SK-N-SH (cell line): Measurements from ENCODE around the gene MCM9. TPM values are rescaled to one million over a fixed set of nuclear protein-coding genes. Genes with fewer than 3 reads are reported as not detected.

Source experiments
- CTCF ChIA-PET: fragments of 300-600, 350-600 bp; formaldehyde crosslinking; extraction: SDS; loops from one replicate; lab custom pipeline; 2021; lab: Yijun Ruan, JAX
- POLR2A ChIA-PET: fragments of 350-600 bp; sonication (Branson Sonifier 250); formaldehyde crosslinking; extraction: SDS; loops from one replicate; lab custom pipeline; 2020; ENCODE audit warnings: antibody characterized with exemption, inconsistent platforms; lab: Yijun Ruan, JAX
- DNase-seq: peaks from one replicate; pipeline ENCODE4 v3.0.0; 2012
- H2AFZ ChIP-seq: fragments of 200-600 bp; sonication (generic); 2 replicates; pipeline ENCODE4 v1.8.1; 2016; ENCODE audit warnings: antibody characterized with exemption, mild to moderate bottlenecking, low read depth
- H3F3A ChIP-seq: fragments of 200-600 bp; sonication (generic); replicated peaks from 2 replicates; pipeline ENCODE3; 2016; ENCODE audit warnings: antibody characterized with exemption, mild to moderate bottlenecking; ENCODE audit not compliant: insufficient read depth
- H3K27ac ChIP-seq, 2 experiments: fragments of 200-500 bp in 1 of 2; fragments of 200-600 bp in 1 of 2; sonication (Bioruptor generic) in 1 of 2; sonication (generic), shearing (Covaris generic) in 1 of 2; 2 replicates each; pipeline versions ENCODE4 v1.5.1 to v1.6.1; 2014 to 2016; ENCODE audit warnings: low read depth in 2 of 2, inconsistent platforms in 1 of 2, low read length in 1 of 2, mild to moderate bottlenecking in 1 of 2, mixed read lengths in 1 of 2
- H3K27me3 ChIP-seq: fragments of 200-600 bp; sonication (generic), shearing (Covaris generic); 2 replicates; pipeline ENCODE4 v1.6.1; 2016; ENCODE audit warnings: mixed run types; ENCODE audit not compliant: insufficient read depth
- H3K36me3 ChIP-seq, 2 experiments: fragments of 200-500 bp in 1 of 2; fragments of 200-600 bp in 1 of 2; sonication (Bioruptor generic) in 1 of 2; sonication (generic) in 1 of 2; replicated peaks in 1 of 2; 2 replicates each; pipeline versions ENCODE3 to v1.5.1; 2014 to 2016; ENCODE audit warnings: low read length in 1 of 2, mild to moderate bottlenecking in 1 of 2; ENCODE audit not compliant: insufficient read depth in 2 of 2, control insufficient read depth in 1 of 2
- H3K4me1 ChIP-seq, 2 experiments: fragments of 200-500 bp in 1 of 2; fragments of 200-600 bp in 1 of 2; sonication (Bioruptor generic) in 1 of 2; sonication (generic), shearing (Covaris generic) in 1 of 2; 2 replicates each; pipeline versions ENCODE4 v1.5.1 to v1.6.1; 2014 to 2016; ENCODE audit warnings: low read depth in 1 of 2, low read length in 1 of 2, mixed run types in 1 of 2; ENCODE audit not compliant: insufficient read depth in 2 of 2, control insufficient read depth in 1 of 2
- H3K4me2 ChIP-seq: fragments of 200-600 bp; sonication (generic), shearing (Covaris generic); 2 replicates; pipeline ENCODE4 v1.6.1; 2017; ENCODE audit warnings: mixed run types
- H3K4me3 ChIP-seq, 2 experiments: fragments of 200-500 bp in 1 of 2; fragments of 200-600 bp in 1 of 2; sonication (Bioruptor generic) in 1 of 2; sonication (generic), shearing (Covaris generic) in 1 of 2; 2 replicates each; pipeline versions ENCODE4 v1.5.1 to v1.8.1; 2014 to 2016; ENCODE audit warnings: low read depth in 2 of 2, inconsistent platforms in 1 of 2, low read length in 1 of 2, mild to moderate bottlenecking in 1 of 2, mixed read lengths in 1 of 2, moderate library complexity in 1 of 2
- H3K79me2 ChIP-seq: fragments of 200-600 bp; sonication (generic); 2 replicates; pipeline ENCODE4 v1.8.1; 2017; ENCODE audit warnings: mild to moderate bottlenecking; ENCODE audit not compliant: insufficient read depth
- H3K9ac ChIP-seq: fragments of 200-600 bp; sonication (generic); 2 replicates; pipeline ENCODE4 v1.6.1; 2017; ENCODE audit warnings: mixed run types
- H3K9me2 ChIP-seq: fragments of 200-600 bp; sonication (generic); 2 replicates; pipeline ENCODE4 v1.6.1; 2017; ENCODE audit warnings: mixed run types
- H3K9me3 ChIP-seq: fragments of 200-600 bp; sonication (generic); 2 replicates; pipeline ENCODE4 v1.6.1; 2017; ENCODE audit warnings: mixed run types, mild to moderate bottlenecking, moderate library complexity
- H4K20me1 ChIP-seq: fragments of 200-600 bp; sonication (generic); 2 replicates; pipeline ENCODE4 v1.6.1; 2017; ENCODE audit warnings: mild to moderate bottlenecking, mixed run types; ENCODE audit not compliant: insufficient read depth
- EP300 ChIP-seq, 2 experiments: IDR thresholded peaks; 2 replicates each; pipeline versions ENCODE4 v1.4.0 to v1.6.1; 2012; ENCODE audit warnings: borderline replicate concordance in 1 of 2, low read depth in 1 of 2, low read length in 1 of 2
- EZH2phosphoT487 ChIP-seq: fragments of 200-600 bp; sonication (generic); IDR thresholded peaks from 2 replicates; pipeline ENCODE4 v1.6.1; 2017; ENCODE audit warnings: low read depth, mixed run types, mild to moderate bottlenecking, antibody characterized with exemption, moderate library complexity, borderline replicate concordance
- FOXJ3 ChIP-seq: sonication (generic); formaldehyde crosslinking; IDR thresholded peaks from 2 replicates; pipeline ENCODE4 v1.5.1; 2020; ENCODE audit warnings: mild to moderate bottlenecking, missing genetic modification reagents
- FOXM1 ChIP-seq: IDR thresholded peaks from 2 replicates; pipeline ENCODE4 v1.4.0; 2012; ENCODE audit warnings: low read depth, mild to moderate bottlenecking
- GABPA ChIP-seq: IDR thresholded peaks from 2 replicates; pipeline ENCODE4 v1.4.0; 2012; ENCODE audit warnings: low read depth, mild to moderate bottlenecking
- MEF2A ChIP-seq: IDR thresholded peaks from 2 replicates; pipeline ENCODE4 v1.4.0; 2012; ENCODE audit warnings: low read depth, borderline replicate concordance
- MXI1 ChIP-seq: IDR thresholded peaks from 2 replicates; pipeline ENCODE4 v1.6.1; 2012; ENCODE audit warnings: mild to moderate bottlenecking, low read depth, low read length, improper control_type of control experiment
- NRF1 ChIP-seq: IDR thresholded peaks from 2 replicates; pipeline ENCODE4 v1.6.1; 2012; ENCODE audit warnings: low read depth, mild to moderate bottlenecking, low read length
- RAD21 ChIP-seq: IDR thresholded peaks from 2 replicates; pipeline ENCODE4 v1.6.1; 2012; ENCODE audit warnings: mild to moderate bottlenecking, low read length
- RCOR1 ChIP-seq: fragments of 150-350 bp; IDR thresholded peaks from 2 replicates; pipeline ENCODE4 v1.6.1; 2017; ENCODE audit warnings: antibody characterized with exemption, low read length
- RFX5 ChIP-seq: IDR thresholded peaks from 2 replicates; pipeline ENCODE4 v1.6.1; 2012; ENCODE audit warnings: mild to moderate bottlenecking, improper control_type of control experiment, low read length
- TEAD4 ChIP-seq: IDR thresholded peaks from 2 replicates; pipeline ENCODE4 v1.4.0; 2012; ENCODE audit warnings: mild to moderate bottlenecking, borderline replicate concordance; ENCODE audit not compliant: insufficient read depth
- YY1 ChIP-seq: IDR thresholded peaks from 2 replicates; pipeline ENCODE4 v1.4.0; 2012; ENCODE audit warnings: low read depth, mild to moderate bottlenecking
- WGBS: methylation state at CpG from one replicate; pipeline ENCODE4 v1.1.6; 2017; ENCODE audit warnings: low lambda C conversion rate; 5-methylcytosine and 5-hydroxymethylcytosine counted together
- polyA plus RNA-seq, 3 experiments: library from polyadenylated mRNA; depleted of rRNA; stranded (reverse); fragments of >200 nt; gene quantifications; 2 replicates each; pipeline ENCODE4 v1.2.3, GENCODE V29; 2012
- TF ChIP-seq, protein P1 (sequence below): IDR thresholded peaks from 2 replicates; pipeline ENCODE4 v1.4.0; 2012; ENCODE audit warnings: low read depth, borderline replicate concordance
- TF ChIP-seq, protein P2 (sequence below): IDR thresholded peaks from 2 replicates; pipeline ENCODE4 v1.4.0; 2012; ENCODE audit warnings: low read depth, borderline replicate concordance

The MCM9 gene
- polyA plus RNA-seq, 1 of the 3 experiments (the other 2 are of a cell fraction), result 1.7 TPM

DNA sequence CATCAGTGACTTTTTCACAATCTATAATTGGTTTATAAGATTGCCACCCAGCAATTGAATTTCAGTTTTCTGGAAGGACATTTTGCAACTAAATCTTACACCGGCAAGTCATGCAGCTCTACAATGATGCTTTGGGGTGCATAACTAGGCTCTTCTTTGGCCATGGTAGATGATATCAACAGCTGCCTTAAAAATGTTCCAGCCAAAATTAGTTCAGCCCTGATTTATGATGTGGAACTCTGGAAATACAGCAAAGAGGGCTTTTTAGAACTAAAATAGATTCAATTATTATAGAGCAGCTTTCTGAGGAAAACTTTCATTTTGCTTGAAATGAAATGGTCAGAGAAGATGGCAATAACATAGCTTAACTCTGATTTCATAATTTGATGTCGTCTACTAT is 18.4 kb upstream of the MCM9 start:
- H3K4me2 ChIP-seq, result no peak overlapping the region

DNA sequence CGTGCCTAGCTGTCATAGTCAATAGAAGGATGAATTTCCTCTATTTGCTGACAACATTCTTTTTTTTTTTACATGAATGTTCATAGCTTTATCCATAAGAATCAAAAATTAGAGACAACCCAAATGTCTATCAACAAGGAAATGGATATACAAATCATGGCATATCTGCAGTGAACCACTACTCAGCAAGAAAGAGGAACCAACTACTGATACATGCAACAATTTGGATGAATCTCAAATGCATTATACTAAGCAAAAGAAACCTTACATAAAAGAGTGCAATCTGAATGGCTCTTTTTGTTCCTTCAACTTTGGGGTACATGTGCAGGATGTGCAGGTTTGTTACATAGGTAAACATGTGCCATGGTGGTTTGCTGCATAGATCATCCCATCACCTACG is 17.7 kb upstream of the MCM9 start:
- WGBS, result 75% methylated on average over 2 of the region's 2 CpGs
- no peaks in the 10 kb centered on the region for H3K27me3 ChIP-seq
- no peak for TF ChIP-seq NRF1
- no peak for TF ChIP-seq TEAD4
- no peak overlapping the region for H2AFZ ChIP-seq
- no peaks in the 10 kb centered on the region for H3F3A ChIP-seq
- H3K27ac ChIP-seq, result no peak overlapping the region
- H3K4me2 ChIP-seq, result no peak overlapping the region
- H3K9me2 ChIP-seq, result no peaks in the 10 kb centered on the region
- H4K20me1 ChIP-seq, result no peaks in the 10 kb centered on the region
- no peaks in the 10 kb centered on the region for H3K79me2 ChIP-seq
- CTCF ChIA-PET, result no interaction called here
- no peaks in the 10 kb centered on the region for H3K36me3 ChIP-seq
- H3K9ac ChIP-seq, result no peak overlapping the region
- no peak overlapping the region for H3K4me3 ChIP-seq
- POLR2A ChIA-PET, result no interaction called here
- no peaks in the 10 kb centered on the region for H3K9me3 ChIP-seq
- no peaks in the 10 kb centered on the region for H3K4me1 ChIP-seq
- DNase-seq, result no peak

More for the DNA sequence above, 18.4 kb upstream of the MCM9 start:
- H3K9me2 ChIP-seq, result no peaks in the 10 kb centered on the region
- no peak for DNase-seq
- H3K36me3 ChIP-seq, result no peaks in the 10 kb centered on the region
- ChIA-PET POLR2A (no interaction called here), CTCF (no interaction called here)
- H2AFZ ChIP-seq, result no peak overlapping the region
- H3K9me3 ChIP-seq, result no peaks in the 10 kb centered on the region
- no peak overlapping the region for H3K4me3 ChIP-seq
- H3K27ac ChIP-seq, result no peak overlapping the region
- WGBS, result 60% methylated on average over 2 of the region's 2 CpGs
- no peaks in the 10 kb centered on the region for H3F3A ChIP-seq
- no peaks in the 10 kb centered on the region for H3K4me1 ChIP-seq
- H3K9ac ChIP-seq, result no peak overlapping the region
- TF ChIP-seq GABPA (no peak), RFX5 (no peak), EZH2phosphoT487 (no peak), RCOR1 (no peak), RAD21 (no peak), FOXM1 (no peak), EP300 (IDR thresholded peaks at IDR 0.05; ENCODE audit: borderline replicate concordance in 1 of 2, low read depth in 1 of 2, low read length in 1 of 2) (no peak), MXI1 (no peak), FOXJ3 (CRISPR knock-in tag) (no peak), YY1 (no peak), MEF2A (no peak)
- TF ChIP-seq, protein P1, sequence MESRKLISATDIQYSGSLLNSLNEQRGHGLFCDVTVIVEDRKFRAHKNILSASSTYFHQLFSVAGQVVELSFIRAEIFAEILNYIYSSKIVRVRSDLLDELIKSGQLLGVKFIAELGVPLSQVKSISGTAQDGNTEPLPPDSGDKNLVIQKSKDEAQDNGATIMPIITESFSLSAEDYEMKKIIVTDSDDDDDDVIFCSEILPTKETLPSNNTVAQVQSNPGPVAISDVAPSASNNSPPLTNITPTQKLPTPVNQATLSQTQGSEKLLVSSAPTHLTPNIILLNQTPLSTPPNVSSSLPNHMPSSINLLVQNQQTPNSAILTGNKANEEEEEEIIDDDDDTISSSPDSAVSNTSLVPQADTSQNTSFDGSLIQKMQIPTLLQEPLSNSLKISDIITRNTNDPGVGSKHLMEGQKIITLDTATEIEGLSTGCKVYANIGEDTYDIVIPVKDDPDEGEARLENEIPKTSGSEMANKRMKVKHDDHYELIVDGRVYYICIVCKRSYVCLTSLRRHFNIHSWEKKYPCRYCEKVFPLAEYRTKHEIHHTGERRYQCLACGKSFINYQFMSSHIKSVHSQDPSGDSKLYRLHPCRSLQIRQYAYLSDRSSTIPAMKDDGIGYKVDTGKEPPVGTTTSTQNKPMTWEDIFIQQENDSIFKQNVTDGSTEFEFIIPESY, result no peak
- TF ChIP-seq, protein P2, sequence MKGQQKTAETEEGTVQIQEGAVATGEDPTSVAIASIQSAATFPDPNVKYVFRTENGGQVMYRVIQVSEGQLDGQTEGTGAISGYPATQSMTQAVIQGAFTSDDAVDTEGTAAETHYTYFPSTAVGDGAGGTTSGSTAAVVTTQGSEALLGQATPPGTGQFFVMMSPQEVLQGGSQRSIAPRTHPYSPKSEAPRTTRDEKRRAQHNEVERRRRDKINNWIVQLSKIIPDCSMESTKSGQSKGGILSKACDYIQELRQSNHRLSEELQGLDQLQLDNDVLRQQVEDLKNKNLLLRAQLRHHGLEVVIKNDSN, result no peak
- TF ChIP-seq, all 33 proteins: peak for 0
- Histone ChIP-seq H3K79me2 (no peaks in the 10 kb centered on the region), H3K27me3 (no peaks in the 10 kb centered on the region), H4K20me1 (no peaks in the 10 kb centered on the region)
